Omental fat pad (tissue), 4 donors: ENCODE data around the gene SORCS2. TPM values are rescaled to one million over a fixed set of nuclear protein-coding genes. Genes with fewer than 3 reads are reported as not detected.

Experiments
- ATAC-seq: fragments of 150-250 bp; one replicate; pipeline ENCODE4 v1.9.1; 2016; ENCODE audit warnings: mild to moderate bottlenecking, moderate library complexity; ENCODE audit not compliant: low FRiP score
- DNase-seq: peaks from one replicate; pipeline ENCODE4 v3.0.0-alpha.2; 2019; ENCODE audit warnings: low spot score
- total RNA-seq, 4 donors: library from RNA; depleted of rRNA; stranded (reverse); fragments of >200 nt; gene quantifications; one replicate each; pipeline ENCODE4 v1.1.0, GENCODE V29; 2016
- TF ChIP-seq, protein P1 (sequence below), 3 donors: fragments of 450-650 bp; IDR thresholded peaks; one replicate each; pipeline ENCODE4 v1.5.1; 2016 to 2017; ENCODE audit warnings: antibody characterized with exemption in 3 of 3, mild to moderate bottlenecking in 3 of 3, moderate library complexity in 2 of 3

Gene SORCS2
- total RNA-seq, 4 donors from 2014 or later: 0.63 to 4.6 (median 1.2) TPM

DNA sequence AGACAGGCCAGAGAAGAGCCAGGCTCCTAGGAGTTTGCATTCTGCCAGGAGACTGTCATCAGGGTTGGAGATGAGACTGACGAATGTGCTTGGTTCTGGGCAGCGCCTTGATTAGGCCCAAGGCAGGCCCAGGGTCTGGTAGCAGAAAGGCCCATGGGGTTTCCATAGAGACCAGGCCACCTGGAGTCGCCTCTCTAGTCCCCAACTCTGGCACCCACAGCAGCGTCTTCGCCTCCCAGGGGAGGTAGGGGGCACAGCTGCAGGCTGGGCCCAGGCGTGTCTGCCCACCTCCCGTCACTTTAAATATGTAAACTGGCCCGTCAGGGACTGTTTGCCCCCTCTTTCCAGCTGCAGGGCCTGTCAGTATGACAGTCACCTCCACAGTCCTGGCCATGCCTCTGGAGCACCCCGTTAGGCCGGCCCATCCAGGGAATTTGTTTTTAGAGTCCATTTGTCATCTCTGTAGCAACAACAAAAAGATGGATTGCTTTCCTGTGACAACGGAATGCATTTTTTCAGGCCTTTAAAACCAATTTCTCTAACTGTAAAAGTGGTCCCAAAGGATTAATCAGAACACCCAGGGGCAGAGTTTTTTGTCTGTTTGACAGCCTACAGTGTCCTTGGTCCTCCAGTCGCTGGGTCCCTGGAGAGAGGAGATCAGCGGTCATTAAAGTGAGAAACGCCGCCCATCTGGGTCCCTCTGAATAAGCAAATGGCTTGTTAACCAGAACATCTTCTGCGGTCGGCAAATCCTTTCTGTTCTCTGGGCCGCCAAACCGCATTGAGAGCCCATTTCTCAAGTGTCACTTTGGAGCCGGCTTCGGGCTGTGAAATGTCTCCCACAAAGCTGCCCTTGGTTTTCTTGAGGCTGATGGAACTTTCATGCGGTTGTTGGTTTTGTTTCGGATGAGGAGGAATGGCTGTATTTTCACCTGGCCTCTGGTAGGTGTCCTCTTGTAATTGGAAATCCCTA is 395.4 kb downstream of the SORCS2 start:
- DNase-seq: no peak
- no peak for ATAC-seq
- TF ChIP-seq, protein P1, sequence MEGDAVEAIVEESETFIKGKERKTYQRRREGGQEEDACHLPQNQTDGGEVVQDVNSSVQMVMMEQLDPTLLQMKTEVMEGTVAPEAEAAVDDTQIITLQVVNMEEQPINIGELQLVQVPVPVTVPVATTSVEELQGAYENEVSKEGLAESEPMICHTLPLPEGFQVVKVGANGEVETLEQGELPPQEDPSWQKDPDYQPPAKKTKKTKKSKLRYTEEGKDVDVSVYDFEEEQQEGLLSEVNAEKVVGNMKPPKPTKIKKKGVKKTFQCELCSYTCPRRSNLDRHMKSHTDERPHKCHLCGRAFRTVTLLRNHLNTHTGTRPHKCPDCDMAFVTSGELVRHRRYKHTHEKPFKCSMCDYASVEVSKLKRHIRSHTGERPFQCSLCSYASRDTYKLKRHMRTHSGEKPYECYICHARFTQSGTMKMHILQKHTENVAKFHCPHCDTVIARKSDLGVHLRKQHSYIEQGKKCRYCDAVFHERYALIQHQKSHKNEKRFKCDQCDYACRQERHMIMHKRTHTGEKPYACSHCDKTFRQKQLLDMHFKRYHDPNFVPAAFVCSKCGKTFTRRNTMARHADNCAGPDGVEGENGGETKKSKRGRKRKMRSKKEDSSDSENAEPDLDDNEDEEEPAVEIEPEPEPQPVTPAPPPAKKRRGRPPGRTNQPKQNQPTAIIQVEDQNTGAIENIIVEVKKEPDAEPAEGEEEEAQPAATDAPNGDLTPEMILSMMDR (IDR thresholded peaks at IDR 0.05): no peak

- no peak for ATAC-seq
- TF ChIP-seq, protein P1 (IDR thresholded peaks at IDR 0.05): no peak
- no peak for DNase-seq
Measured at GRCh38 chr4:7590189-7590588, 397.9 kb downstream of the SORCS2 start.

DNA sequence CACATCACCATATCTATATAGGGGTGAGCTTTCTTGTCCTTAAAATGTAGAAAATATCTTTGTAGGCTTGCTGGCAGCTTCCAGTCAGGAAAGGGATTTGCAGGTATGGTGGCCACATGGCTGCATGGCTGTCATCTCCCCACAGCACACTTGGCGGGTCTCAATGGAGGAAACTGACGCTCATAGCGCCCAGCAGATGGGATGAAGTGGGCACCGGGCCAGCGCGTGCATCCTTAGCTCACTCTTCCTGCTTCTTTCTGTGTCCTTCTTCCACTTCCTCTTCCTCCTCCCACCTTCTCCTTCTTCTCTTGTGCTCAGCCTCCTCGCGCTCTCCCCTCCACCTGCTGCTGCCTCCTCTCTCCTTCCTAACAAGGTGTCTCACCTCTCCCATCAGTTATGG is 398.6 kb downstream of the SORCS2 start:
- ATAC-seq (no peak), DNase-seq (no peak)
- TF ChIP-seq, protein P1 (IDR thresholded peaks at IDR 0.05): no peak

DNA sequence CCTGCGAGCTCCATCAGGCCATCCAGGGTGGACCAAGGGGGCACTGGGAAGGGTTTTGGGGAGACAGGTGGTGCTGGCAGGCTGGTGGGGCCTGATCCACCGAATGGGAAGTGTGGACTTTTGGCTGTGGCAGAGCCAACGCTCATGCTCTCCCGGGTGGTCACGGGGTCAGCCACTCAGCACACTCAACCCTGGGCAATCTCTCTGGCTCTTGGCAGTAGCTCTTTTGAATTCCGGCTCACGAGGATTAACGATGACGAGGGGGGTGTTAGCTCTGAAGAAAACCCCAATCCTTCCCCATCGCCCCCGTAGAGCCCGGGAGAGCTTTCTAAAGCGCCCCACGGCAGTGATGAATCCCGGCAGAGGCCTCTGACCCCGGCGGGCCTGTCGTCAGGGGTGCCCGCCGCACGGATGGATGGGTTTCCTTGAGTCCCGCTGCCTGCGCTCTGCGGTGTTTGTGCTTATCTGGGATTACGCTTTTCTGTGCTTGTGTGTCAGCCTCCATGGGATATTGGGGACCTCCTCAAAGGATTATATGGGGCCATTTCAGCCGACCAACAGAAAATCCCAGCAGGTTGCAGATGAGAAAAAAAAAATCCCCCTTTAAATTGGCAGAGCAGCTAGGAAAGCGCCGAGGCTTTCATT is 399.2 kb downstream of the SORCS2 start:
- no peak for ATAC-seq

GRCh38 chr4:7593646-7594412 is 401.5 kb downstream of the SORCS2 start:
- TF ChIP-seq, protein P1 (IDR thresholded peaks at IDR 0.05): no peak
- DNase-seq (no peak), ATAC-seq (no peak)

More for the DNA sequence above, 399.2 kb downstream of the SORCS2 start:
- TF ChIP-seq, protein P1 (IDR thresholded peaks at IDR 0.05): no peak
- no peak for DNase-seq

GRCh38 chr4:7595934-7596461 is 403.7 kb downstream of the SORCS2 start:
- no peak for DNase-seq
- no peak for ATAC-seq
- TF ChIP-seq, protein P1 (IDR thresholded peaks at IDR 0.05): no peak
